GM23338 (cell line): ENCODE results near the gene REG1A.

ENCODE experiments used
- CREB1 ChIP-seq: fragments of 250-450 bp; sonication (Bioruptor Pico); IDR thresholded peaks from 2 replicates; pipeline ENCODE4 v1.5.0; 2020; ENCODE audit warnings: low read depth, mild to moderate bottlenecking, moderate library complexity
- CTCF ChIP-seq, 2 experiments: fragments of 200-600 bp in 1 of 2; sonication (generic) in 1 of 2; conservative IDR thresholded peaks; 2 replicates each; pipeline versions ENCODE4 v1.5.1 to v1.6.1; 2016 to 2017; ENCODE audit warnings: antibody characterized with exemption in 2 of 2, low read depth in 2 of 2, mild to moderate bottlenecking in 2 of 2, moderate library complexity in 1 of 2
- EZH2 ChIP-seq: fragments of 200-600 bp; sonication (generic); IDR thresholded peaks from one replicate; pipeline ENCODE4 v1.8.0; 2017; ENCODE audit warnings: antibody characterized with exemption, mild to moderate bottlenecking, low read depth; ENCODE audit not compliant: unreplicated experiment
- POLR2AphosphoS5 ChIP-seq: IDR thresholded peaks from 2 replicates; pipeline ENCODE4 v1.6.1; 2016; ENCODE audit warnings: antibody characterized with exemption, low read depth

- TF ChIP-seq CTCF (conservative IDR thresholded peaks at IDR 0.05; ENCODE audit: low read depth in 2 of 2): no peak
- TF ChIP-seq EZH2: no peak
- no peak for TF ChIP-seq CREB1 (CRISPR knock-in tag)
- no peak for TF ChIP-seq POLR2AphosphoS5
Measured at GRCh38 chr2:79086255-79086654, 34.0 kb upstream of the REG1A start.
